SK-N-MC (cell line): Measurements from ENCODE around the gene RNF213.
"Not testable (repeated sequence)": the region's sequence is repeated elsewhere in the genome, so short reads cannot be mapped to it uniquely, and the experiment has no call there.

Experiments
- DNase-seq: peaks from one replicate; pipeline ENCODE4 v3.0.0-alpha.2; 2011; ENCODE audit warnings: low read depth, low spot score
- H3K27ac ChIP-seq: fragments of 200-600 bp; sonication (generic); 2 replicates; pipeline ENCODE4 v1.5.1; 2016; ENCODE audit warnings: mixed run types
- H3K36me3 ChIP-seq: fragments of 200-600 bp; sonication (generic); 2 replicates; pipeline ENCODE4 v1.6.1; 2017; ENCODE audit warnings: antibody characterized with exemption, low read length, mixed read lengths; ENCODE audit not compliant: insufficient read depth
- H3K4me3 ChIP-seq: fragments of 200-600 bp; sonication (generic); 2 replicates; pipeline ENCODE4 v1.5.1; 2016
- H3K9ac ChIP-seq: fragments of 200-600 bp; sonication (generic); 2 replicates; pipeline ENCODE4 v1.8.0; 2017; ENCODE audit warnings: mixed run types, mixed read lengths; ENCODE audit not compliant: insufficient read length
- H3K9me3 ChIP-seq: fragments of 200-600 bp; sonication (generic); 2 replicates; pipeline ENCODE4 v1.6.1; 2017; ENCODE audit warnings: low read depth, mild to moderate bottlenecking, antibody characterized with exemption, low read length, moderate library complexity, mixed read lengths
- EZH2 ChIP-seq: fragments of 200-600 bp; sonication (generic); IDR thresholded peaks from one replicate; pipeline ENCODE4 v1.6.1; 2017; ENCODE audit warnings: antibody characterized with exemption
- FOXP2 ChIP-seq: optimal IDR thresholded peaks from 2 replicates; pipeline ENCODE3; 2011; ENCODE audit warnings: mild to moderate bottlenecking, moderate library complexity; ENCODE audit not compliant: insufficient read depth; ENCODE audit errors: extremely low read length, control extremely low read depth
- POLR2AphosphoS5 ChIP-seq: IDR thresholded peaks from 2 replicates; pipeline ENCODE4 v1.6.1; 2012; ENCODE audit warnings: mild to moderate bottlenecking, low read depth, low read length, borderline replicate concordance

The RNF213 gene

DNA sequence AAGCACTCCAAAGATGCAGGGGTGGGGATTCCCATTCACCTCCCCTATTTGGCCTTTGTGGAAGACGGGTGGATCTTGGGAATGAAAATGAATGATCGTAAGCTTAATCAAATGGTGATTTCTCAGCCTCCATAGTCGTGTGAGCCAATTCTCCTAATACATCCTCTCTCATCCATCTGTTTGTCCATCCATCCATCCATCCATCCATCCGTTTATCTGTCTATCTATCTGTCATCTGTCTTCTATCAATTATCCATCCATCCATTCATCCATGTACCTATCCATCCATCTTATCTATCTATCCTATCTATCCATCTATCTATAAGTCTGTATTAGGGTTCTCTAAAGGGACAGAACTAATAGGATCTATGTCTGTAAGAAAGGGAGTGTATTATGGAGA, 7.8 kb downstream of the RNF213 start:
- Histone ChIP-seq H3K9ac (no peak overlapping the region), H3K4me3 (no peak overlapping the region), H3K36me3 (no peaks in the 10 kb centered on the region), H3K9me3 (no peaks in the 10 kb centered on the region), H3K27ac (no peak overlapping the region)
- DNase-seq: no peak
- no peak for TF ChIP-seq EZH2
- no peak for TF ChIP-seq FOXP2
- TF ChIP-seq POLR2AphosphoS5: no peak

DNA sequence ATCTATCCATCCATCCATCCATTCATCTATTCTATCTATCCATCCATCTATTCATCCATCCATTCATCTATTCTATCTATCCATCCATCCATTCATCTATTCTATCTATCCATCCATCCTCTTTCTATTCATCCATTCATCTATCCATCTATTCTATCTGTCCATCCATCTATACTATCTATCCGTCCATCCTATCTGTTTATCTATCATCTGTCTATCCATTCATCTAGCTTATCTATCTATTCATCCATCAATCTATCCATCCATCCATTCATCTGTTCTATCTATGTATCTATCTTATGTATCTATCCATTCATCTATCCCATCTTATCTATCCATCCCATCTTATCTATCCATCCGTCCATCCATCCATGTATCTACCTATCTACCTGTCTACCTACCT, 8.8 kb downstream of the RNF213 start:
- no peak overlapping the region for H3K27ac ChIP-seq
- H3K36me3 ChIP-seq: no peaks in the 10 kb centered on the region

DNA sequence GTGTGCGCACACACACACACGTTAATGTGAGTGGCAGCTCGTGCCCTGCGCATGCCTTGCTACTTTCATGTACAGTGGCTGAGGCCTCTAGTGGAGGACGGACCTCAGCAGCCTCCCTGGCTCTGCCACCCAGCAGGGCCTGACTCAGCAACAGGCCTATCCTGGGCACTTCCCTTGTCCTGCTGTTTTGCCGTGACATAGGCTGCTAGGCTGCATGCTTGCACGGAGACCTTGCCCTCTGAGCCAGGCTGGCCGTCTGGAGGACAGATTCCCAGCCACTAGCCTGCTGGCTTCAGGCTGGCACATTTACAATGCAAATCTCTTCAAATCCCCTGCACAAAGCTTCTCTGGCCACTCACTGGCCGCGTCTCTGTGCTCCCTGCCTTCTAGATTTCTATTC, 9.5 kb downstream of the RNF213 start:
- Histone ChIP-seq H3K4me3 (no peak overlapping the region), H3K27ac (no peak overlapping the region), H3K9me3 (no peaks in the 10 kb centered on the region), H3K9ac (no peak overlapping the region), H3K36me3 (no peaks in the 10 kb centered on the region)
- no peak for DNase-seq
- no peak for TF ChIP-seq POLR2AphosphoS5
- no peak for TF ChIP-seq EZH2
- no peak for TF ChIP-seq FOXP2

More for the DNA sequence above, 8.8 kb downstream of the RNF213 start:
- DNase-seq: no peak
- Histone ChIP-seq H3K9ac (no peak overlapping the region), H3K4me3 (no peak overlapping the region), H3K9me3 (no peaks in the 10 kb centered on the region)
- TF ChIP-seq FOXP2: no peak
- no peak for TF ChIP-seq POLR2AphosphoS5
- no peak for TF ChIP-seq EZH2

DNA sequence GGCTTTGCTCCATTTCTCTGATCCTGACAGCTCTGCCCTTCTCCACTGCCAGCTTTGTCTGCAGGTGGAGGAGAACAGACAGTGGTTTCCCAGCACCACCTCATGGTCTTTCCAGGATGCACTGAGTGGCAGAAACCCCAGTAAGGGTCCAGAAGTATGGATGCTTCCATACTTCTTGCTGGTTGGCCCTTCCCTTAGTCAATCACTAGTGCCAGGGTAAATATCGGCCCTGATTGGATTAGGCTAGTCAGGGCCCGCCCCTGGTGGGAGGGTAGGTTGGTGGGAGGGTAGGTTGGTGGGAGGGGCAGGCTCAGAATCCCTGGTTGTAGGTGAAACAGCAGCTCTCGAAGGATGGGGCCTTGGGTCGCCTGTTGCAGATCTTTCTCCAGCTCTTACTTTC, 10.2 kb downstream of the RNF213 start:
- Histone ChIP-seq H3K27ac (no peak overlapping the region), H3K9me3 (no peaks in the 10 kb centered on the region), H3K9ac (no peak overlapping the region), H3K4me3 (no peak overlapping the region), H3K36me3 (no peaks in the 10 kb centered on the region)
- TF ChIP-seq EZH2: no peak
- no peak for TF ChIP-seq POLR2AphosphoS5
- TF ChIP-seq FOXP2: no peak
- no peak for DNase-seq

- DNase-seq: no peak
- no peak overlapping the region for H3K9ac ChIP-seq
- no peak for TF ChIP-seq FOXP2
- no peak for TF ChIP-seq POLR2AphosphoS5
- no peak for TF ChIP-seq EZH2
- no peaks in the 10 kb centered on the region for H3K9me3 ChIP-seq
- no peak overlapping the region for H3K27ac ChIP-seq
- H3K4me3 ChIP-seq: no peak overlapping the region
- H3K36me3 ChIP-seq: no peaks in the 10 kb centered on the region
Measured at GRCh38 chr17:80272366-80272765, 11.7 kb downstream of the RNF213 start.

DNA sequence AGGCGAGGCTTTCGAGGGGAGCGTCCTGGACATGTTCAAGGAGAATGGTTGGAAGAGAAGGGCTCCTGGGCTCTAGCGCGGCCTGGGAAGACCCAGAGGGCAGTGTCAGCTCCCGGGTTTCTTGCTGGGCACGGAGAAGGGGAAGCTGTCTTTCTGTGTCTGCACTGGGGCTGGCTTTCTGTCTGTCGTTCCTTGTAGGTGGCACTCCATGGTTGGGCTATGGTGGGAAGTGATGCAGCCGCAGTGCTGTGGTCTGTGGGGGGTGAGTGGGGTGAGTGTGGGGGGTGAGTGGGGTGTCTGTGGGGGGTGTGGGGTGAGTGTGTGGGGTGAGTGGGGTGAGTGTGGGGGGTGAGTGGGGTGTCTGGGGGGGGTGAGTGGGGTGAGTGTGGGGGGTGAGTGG, 13.7 kb downstream of the RNF213 start:
- Histone ChIP-seq H3K4me3 (no peak overlapping the region), H3K27ac (no peak overlapping the region), H3K9me3 (no peaks in the 10 kb centered on the region), H3K9ac (no peak overlapping the region), H3K36me3 (no peaks in the 10 kb centered on the region)
- no peak for TF ChIP-seq POLR2AphosphoS5
- TF ChIP-seq FOXP2: no peak
- no peak for TF ChIP-seq EZH2
- DNase-seq: no peak

GRCh38 chr17:80274871-80275449, 14.3 kb downstream of the RNF213 start:
- DNase-seq: no peak
- no peak overlapping the region for H3K4me3 ChIP-seq
- no peak overlapping the region for H3K9ac ChIP-seq
- H3K36me3 ChIP-seq: no peaks in the 10 kb centered on the region
- TF ChIP-seq FOXP2 (no peak), EZH2 (no peak), POLR2AphosphoS5 (no peak)
- H3K27ac ChIP-seq: peak overlapping the region; percentile 36; the same call in 1 of the 2 replicates
- no peaks in the 10 kb centered on the region for H3K9me3 ChIP-seq

DNA sequence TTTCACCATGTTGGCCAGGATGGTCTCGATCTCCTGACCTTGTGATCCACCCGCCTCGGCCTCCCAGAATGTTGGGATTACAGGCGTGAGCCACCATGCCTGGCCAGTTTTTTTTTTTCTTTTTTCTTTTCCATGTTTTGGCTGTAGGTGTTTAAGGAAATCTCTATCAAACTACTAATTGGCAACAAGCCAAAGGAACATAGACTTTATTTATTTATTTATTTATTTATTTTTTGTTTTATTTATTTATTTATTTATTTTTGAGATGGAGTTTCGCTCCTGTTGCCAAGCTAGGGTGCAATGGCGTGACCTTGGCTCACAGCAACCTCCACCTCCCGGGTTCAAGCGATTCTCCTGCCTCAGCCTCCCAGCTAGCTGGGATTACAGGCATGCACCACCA, 15.2 kb downstream of the RNF213 start:
- H3K9me3 ChIP-seq, H3K36me3 ChIP-seq, H3K27ac ChIP-seq, H3K4me3 ChIP-seq, H3K9ac ChIP-seq, DNase-seq: not testable (repeated sequence)

GRCh38 chr17:80277751-80278671, 17.4 kb downstream of the RNF213 start:
- no peak overlapping the region for H3K9ac ChIP-seq
- no peaks in the 10 kb centered on the region for H3K36me3 ChIP-seq
- DNase-seq: no peak

More at GRCh38 chr17:80277751-80278671, 17.4 kb downstream of the RNF213 start:
- no peak overlapping the region for H3K27ac ChIP-seq
- no peak for TF ChIP-seq FOXP2
- TF ChIP-seq EZH2: no peak
- no peak for TF ChIP-seq POLR2AphosphoS5
- H3K4me3 ChIP-seq: no peak overlapping the region
- no peaks in the 10 kb centered on the region for H3K9me3 ChIP-seq
